Muscle layer of colon (tissue), 2 donors: ENCODE measurements around the gene MREG.
"Not testable (repeated sequence)": the region's sequence is repeated elsewhere in the genome, so short reads cannot be mapped to it uniquely, and the experiment has no call there.

Experiments used
- H3K27ac ChIP-seq: one replicate; pipeline ENCODE4 v1.7.0; 2013; ENCODE audit warnings: low read depth, mild to moderate bottlenecking, low read length, moderate library complexity
- H3K27me3 ChIP-seq, 2 donors: one replicate each; pipeline ENCODE4 v1.7.0; 2013; ENCODE audit warnings: low read length in 2 of 2, mild to moderate bottlenecking in 2 of 2; ENCODE audit not compliant: insufficient read depth in 2 of 2, control insufficient read depth in 1 of 2
- H3K36me3 ChIP-seq: one replicate; pipeline ENCODE4 v1.7.0; 2013; ENCODE audit warnings: mild to moderate bottlenecking, low read length; ENCODE audit not compliant: insufficient read depth
- H3K4me1 ChIP-seq: one replicate; pipeline ENCODE4 v1.7.0; 2013; ENCODE audit warnings: mild to moderate bottlenecking, low read length; ENCODE audit not compliant: insufficient read depth
- H3K4me3 ChIP-seq, 2 donors: one replicate each; pipeline ENCODE4 v1.7.0; 2013; ENCODE audit warnings: low read length in 2 of 2, low read depth in 1 of 2, mild to moderate bottlenecking in 1 of 2, moderate library complexity in 1 of 2
- H3K9ac ChIP-seq: one replicate; pipeline ENCODE4 v1.7.0; 2013; ENCODE audit warnings: low read length
- H3K9me3 ChIP-seq: one replicate; pipeline ENCODE4 v1.7.0; 2013; ENCODE audit warnings: mild to moderate bottlenecking, low read length
- donor health status: abdominal sarcoma.
- donor health status: Adenocarcinoma of cecum.

The MREG gene

GRCh38 chr2:215983581-215984351, 29.6 kb downstream of the MREG start:
- Histone ChIP-seq H3K36me3 (no peaks in the 10 kb centered on the region), H3K27me3 (no peaks in the 10 kb centered on the region), H3K9me3 (no peaks in the 10 kb centered on the region), H3K27ac (no peak overlapping the region), H3K4me1 (no peaks in the 10 kb centered on the region), H3K9ac (no peak overlapping the region), H3K4me3 (no peak overlapping the region)

GRCh38 chr2:215982465-215982875, 30.9 kb downstream of the MREG start:
- no peaks in the 10 kb centered on the region for H3K36me3 ChIP-seq
- H3K9ac ChIP-seq, result no peak overlapping the region
- H3K27ac ChIP-seq, result no peak overlapping the region
- no peaks in the 10 kb centered on the region for H3K9me3 ChIP-seq
- no peaks in the 10 kb centered on the region for H3K4me1 ChIP-seq
- H3K4me3 ChIP-seq, result no peak overlapping the region
- H3K27me3 ChIP-seq, result no peaks in the 10 kb centered on the region

DNA sequence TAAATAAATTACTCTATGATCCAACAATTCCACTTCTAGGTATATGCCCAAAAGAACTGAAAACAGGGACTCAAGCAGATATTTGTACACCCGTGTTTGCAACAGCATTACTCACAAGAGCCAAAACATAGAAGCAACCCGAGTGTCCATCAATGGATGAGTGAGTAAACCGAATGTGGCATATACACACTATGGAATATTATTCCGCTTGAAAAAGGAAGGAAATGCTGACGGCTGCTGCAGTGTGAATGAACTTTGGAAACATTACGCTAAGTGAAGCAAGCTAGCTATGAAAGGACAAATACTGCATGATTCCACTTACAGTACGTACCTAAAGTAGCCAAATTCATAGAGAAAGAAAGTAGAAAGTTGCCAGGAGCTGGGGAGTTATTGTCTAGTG, 32.2 kb downstream of the MREG start:
- Histone ChIP-seq H3K9ac (no peak overlapping the region), H3K27ac (no peak overlapping the region), H3K4me1 (no peaks in the 10 kb centered on the region), H3K4me3 (no peak overlapping the region), H3K36me3 (no peaks in the 10 kb centered on the region), H3K27me3 (no peaks in the 10 kb centered on the region), H3K9me3 (no peaks in the 10 kb centered on the region)

GRCh38 chr2:215979620-215980019, 33.7 kb downstream of the MREG start:
- no peak overlapping the region for H3K4me3 ChIP-seq
- no peaks in the 10 kb centered on the region for H3K36me3 ChIP-seq
- H3K9ac ChIP-seq, result no peak overlapping the region
- H3K9me3 ChIP-seq, result no peaks in the 10 kb centered on the region
- H3K27me3 ChIP-seq, result no peaks in the 10 kb centered on the region
- no peak overlapping the region for H3K27ac ChIP-seq
- H3K4me1 ChIP-seq, result no peaks in the 10 kb centered on the region

DNA sequence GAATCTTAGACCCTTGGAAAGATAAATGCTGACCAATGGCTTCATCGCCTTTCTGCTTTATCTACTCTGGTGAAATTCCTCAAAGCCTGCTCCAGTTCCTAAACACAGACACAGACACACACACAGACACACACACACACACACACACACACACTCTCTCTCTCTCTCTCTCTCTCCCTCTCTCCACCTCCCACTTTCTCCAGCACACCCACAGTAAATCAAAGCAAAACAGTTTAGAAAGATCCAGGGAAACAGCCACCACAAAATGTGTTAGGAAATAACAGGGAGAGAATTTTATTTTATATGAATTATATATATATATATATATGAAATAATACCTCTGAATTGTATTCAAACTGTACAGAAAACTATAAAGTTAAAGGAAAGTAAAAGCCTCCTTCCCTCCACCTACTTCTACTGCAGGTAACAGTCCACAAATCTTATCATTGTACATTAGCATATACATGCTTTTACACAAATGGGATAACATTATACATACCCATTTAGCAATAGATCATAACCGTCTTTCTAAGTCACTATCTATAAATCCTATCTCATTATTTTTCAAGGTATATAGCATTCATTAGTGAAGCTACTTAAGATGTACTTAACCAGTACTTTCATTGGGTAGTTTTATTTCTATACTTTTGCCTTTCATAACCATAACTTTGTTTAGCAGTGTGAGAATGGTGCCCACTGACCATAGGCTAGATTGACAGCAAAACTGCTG, 38.5 kb downstream of the MREG start:
- H3K4me3 ChIP-seq, result no peak overlapping the region
- H3K4me1 ChIP-seq, result no peaks in the 10 kb centered on the region
- H3K9me3 ChIP-seq, result no peaks in the 10 kb centered on the region
- H3K9ac ChIP-seq, result no peak overlapping the region
- no peaks in the 10 kb centered on the region for H3K36me3 ChIP-seq
- H3K27ac ChIP-seq, result no peak overlapping the region
- H3K27me3 ChIP-seq, result no peaks in the 10 kb centered on the region

GRCh38 chr2:215973954-215974699, 39.2 kb downstream of the MREG start:
- H3K27me3 ChIP-seq, result no peaks in the 10 kb centered on the region
- no peaks in the 10 kb centered on the region for H3K36me3 ChIP-seq
- no peak overlapping the region for H3K4me3 ChIP-seq
- no peak overlapping the region for H3K27ac ChIP-seq
- no peaks in the 10 kb centered on the region for H3K4me1 ChIP-seq
- no peak overlapping the region for H3K9ac ChIP-seq
- H3K9me3 ChIP-seq, result no peaks in the 10 kb centered on the region

DNA sequence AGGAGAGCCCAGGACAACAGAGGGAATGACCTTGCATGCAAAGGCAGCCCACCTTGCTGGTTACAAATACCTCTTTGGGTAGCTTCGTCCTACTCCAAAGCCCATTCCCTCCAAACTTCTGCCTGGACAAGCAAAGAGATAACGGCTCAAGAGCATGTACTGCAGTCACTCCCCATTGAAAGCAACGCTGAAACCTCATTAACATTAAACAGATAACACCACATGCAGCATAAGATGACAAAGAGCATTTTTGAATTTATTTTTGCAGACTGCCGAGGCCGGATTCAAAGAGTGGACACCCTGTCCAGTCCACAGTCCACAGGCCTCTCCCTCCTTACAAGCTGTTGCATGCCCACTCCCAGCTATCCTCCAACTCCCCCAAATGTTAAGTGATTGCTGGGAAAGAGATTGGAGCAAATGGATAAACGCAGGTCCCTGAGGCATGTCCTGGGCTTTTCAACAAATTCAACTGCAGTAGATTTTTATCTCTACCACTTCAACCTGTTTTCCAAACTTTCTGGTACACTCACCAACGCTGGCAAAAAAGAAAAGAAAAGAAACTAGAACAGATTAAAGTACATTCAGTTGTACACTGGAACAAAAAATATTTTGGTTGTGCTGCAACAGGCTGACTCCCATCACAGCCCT, 40.1 kb downstream of the MREG start:
- H3K27ac ChIP-seq, result no peak overlapping the region
- H3K9ac ChIP-seq, result no peak overlapping the region
- H3K4me3 ChIP-seq, result no peak overlapping the region
- H3K36me3 ChIP-seq, result no peaks in the 10 kb centered on the region
- no peaks in the 10 kb centered on the region for H3K4me1 ChIP-seq
- no peaks in the 10 kb centered on the region for H3K9me3 ChIP-seq
- no peaks in the 10 kb centered on the region for H3K27me3 ChIP-seq

- Histone ChIP-seq H3K9me3 (no peaks in the 10 kb centered on the region), H3K27ac (no peak overlapping the region), H3K4me1 (no peaks in the 10 kb centered on the region), H3K27me3 (no peaks in the 10 kb centered on the region), H3K4me3 (no peak overlapping the region), H3K9ac (no peak overlapping the region), H3K36me3 (no peaks in the 10 kb centered on the region)
Observed at GRCh38 chr2:215971671-215972070, 41.7 kb downstream of the MREG start.

GRCh38 chr2:215970894-215971293, 42.5 kb downstream of the MREG start:
- H3K36me3 ChIP-seq, result not testable (repeated sequence)

DNA sequence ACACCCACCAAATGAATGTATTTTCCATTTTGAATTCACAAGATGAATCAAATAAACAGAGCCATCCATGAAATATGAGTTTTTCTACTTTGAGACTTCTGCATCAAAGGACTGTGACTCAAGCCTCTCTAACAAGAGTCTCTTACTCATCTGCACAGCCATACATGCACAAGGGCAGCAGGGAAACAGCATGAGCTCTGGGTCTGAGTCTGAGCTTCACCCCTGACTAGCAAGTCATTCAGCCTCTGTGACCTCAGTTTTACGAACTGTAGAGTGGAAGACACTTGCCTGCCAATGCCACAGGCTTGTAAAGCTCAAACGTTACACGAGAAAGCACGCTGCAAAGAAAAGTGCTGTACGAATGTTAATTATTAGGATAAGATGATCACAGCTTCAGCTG, 42.9 kb downstream of the MREG start:
- Histone ChIP-seq H3K9me3 (no peaks in the 10 kb centered on the region), H3K27ac (no peak overlapping the region), H3K9ac (no peak overlapping the region), H3K36me3 (no peaks in the 10 kb centered on the region), H3K4me1 (no peaks in the 10 kb centered on the region), H3K4me3 (no peak overlapping the region), H3K27me3 (no peaks in the 10 kb centered on the region)

More at GRCh38 chr2:215970894-215971293, 42.5 kb downstream of the MREG start:
- H3K4me1 ChIP-seq, H3K9me3 ChIP-seq, H3K4me3 ChIP-seq, H3K27ac ChIP-seq, H3K9ac ChIP-seq, H3K27me3 ChIP-seq: not testable (repeated sequence)

DNA sequence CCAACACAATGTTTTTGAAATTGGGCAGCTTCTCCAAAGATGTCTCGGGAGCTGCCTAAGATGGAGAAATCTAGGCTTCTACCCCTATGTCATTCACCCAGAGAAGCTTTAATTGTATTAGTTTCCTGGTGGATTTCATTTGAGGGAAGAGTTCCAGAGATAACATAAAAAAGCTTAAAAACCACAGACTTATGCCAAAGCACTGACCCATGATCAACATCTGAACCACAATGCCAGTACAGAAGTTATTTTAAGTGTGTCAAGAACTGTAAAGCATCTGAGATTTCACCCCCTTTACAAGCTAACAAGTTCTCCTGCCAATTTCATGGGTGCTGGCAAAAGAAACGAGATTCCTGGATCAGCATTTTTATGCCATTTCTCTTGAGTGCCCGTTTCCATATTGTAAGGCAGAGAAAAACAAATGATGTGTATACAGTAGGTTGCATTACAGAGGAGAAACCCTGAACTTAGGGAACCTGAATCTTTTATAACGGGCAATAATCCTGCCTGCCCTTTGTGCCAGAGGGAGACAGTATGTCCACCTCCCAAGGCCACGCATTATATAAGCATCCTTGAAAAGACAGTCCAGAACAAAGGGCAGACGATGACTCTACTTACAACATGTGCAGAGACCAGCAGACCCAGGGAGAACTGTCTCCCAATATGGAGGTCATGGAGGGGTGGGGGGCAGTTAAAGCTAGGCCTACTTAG, 44.1 kb downstream of the MREG start:
- Histone ChIP-seq H3K9ac (no peak overlapping the region), H3K36me3 (no peaks in the 10 kb centered on the region)

More for the DNA sequence above, 44.1 kb downstream of the MREG start:
- Histone ChIP-seq H3K4me3 (no peak overlapping the region), H3K9me3 (no peaks in the 10 kb centered on the region), H3K27ac (no peak overlapping the region), H3K4me1 (no peaks in the 10 kb centered on the region), H3K27me3 (no peaks in the 10 kb centered on the region)
